Ishikawa (cell line): ENCODE data around the gene KAT7.

Experiments
- CEBPB ChIP-seq: IDR thresholded peaks from 2 replicates; pipeline ENCODE4 v1.6.1; 2012
- CREB1 ChIP-seq: IDR thresholded peaks from 2 replicates; pipeline ENCODE4 v1.6.1; 2012; ENCODE audit warnings: low read depth
- EGR1 ChIP-seq: IDR thresholded peaks from 2 replicates; pipeline ENCODE4 v1.6.1; 2012
- EP300 ChIP-seq: IDR thresholded peaks from 2 replicates; pipeline ENCODE4 v1.6.1; 2012; ENCODE audit warnings: borderline replicate concordance
- FOXM1 ChIP-seq: IDR thresholded peaks from 2 replicates; pipeline ENCODE4 v1.6.1; 2012; ENCODE audit warnings: low read depth, borderline replicate concordance
- NFIC ChIP-seq: IDR thresholded peaks from 2 replicates; pipeline ENCODE4 v1.6.1; 2012
- RAD21 ChIP-seq: IDR thresholded peaks from 2 replicates; pipeline ENCODE4 v1.6.1; 2012; ENCODE audit warnings: low read depth
- TAF1 ChIP-seq: IDR thresholded peaks from 2 replicates; pipeline ENCODE4 v1.6.1; 2012; ENCODE audit warnings: low read depth, mild to moderate bottlenecking
- TCF12 ChIP-seq: IDR thresholded peaks from 2 replicates; pipeline ENCODE4 v1.6.1; 2012; ENCODE audit warnings: low read depth
- TEAD4 ChIP-seq: IDR thresholded peaks from 2 replicates; pipeline ENCODE4 v1.6.1; 2012
- YY1 ChIP-seq: IDR thresholded peaks from 2 replicates; pipeline ENCODE4 v1.6.1; 2012; ENCODE audit warnings: low read depth
- ZBTB7A ChIP-seq: IDR thresholded peaks from 2 replicates; pipeline ENCODE4 v1.6.1; 2012; ENCODE audit warnings: low read depth
- TF ChIP-seq, protein P1 (sequence below): IDR thresholded peaks from 2 replicates; pipeline ENCODE4 v1.6.1; 2012
- TF ChIP-seq, protein P2 (sequence below): IDR thresholded peaks from 2 replicates; pipeline ENCODE4 v1.6.1; 2012; ENCODE audit warnings: low read depth, mild to moderate bottlenecking
- TF ChIP-seq, protein P3 (sequence below): IDR thresholded peaks from 2 replicates; pipeline ENCODE4 v1.6.1; 2012

KAT7 gene

DNA sequence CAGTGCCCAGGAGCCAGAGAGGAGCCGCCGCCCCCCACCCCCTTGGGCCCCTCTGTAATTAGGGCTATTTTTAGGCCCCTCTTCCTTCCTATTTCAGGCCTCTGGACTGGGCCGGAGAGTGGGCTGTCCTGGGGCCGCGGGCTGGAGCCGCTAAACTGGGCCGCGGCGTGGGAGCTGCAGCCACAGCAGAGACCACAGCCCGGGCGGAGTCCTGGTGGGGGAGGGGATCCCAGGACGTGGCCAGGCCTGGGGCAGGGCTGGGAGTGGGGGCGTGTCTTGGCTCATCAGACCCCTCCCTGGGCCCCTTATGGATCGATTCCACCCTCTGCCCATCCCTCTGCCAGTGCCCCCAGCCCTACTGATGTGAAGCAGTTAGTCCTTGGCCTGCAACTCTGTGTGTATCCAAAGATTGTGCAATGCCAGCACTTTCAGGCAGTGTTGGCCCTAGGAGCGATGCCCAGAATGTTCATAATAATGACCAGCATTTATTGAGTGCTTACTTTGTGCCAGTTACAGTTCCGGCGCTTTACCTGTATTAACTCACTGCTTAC lies 74.4 kb downstream of the KAT7 start:
- TF ChIP-seq YY1 = no peak
- TF ChIP-seq EP300 = no peak
- no peak for TF ChIP-seq NFIC
- TF ChIP-seq, protein P1, sequence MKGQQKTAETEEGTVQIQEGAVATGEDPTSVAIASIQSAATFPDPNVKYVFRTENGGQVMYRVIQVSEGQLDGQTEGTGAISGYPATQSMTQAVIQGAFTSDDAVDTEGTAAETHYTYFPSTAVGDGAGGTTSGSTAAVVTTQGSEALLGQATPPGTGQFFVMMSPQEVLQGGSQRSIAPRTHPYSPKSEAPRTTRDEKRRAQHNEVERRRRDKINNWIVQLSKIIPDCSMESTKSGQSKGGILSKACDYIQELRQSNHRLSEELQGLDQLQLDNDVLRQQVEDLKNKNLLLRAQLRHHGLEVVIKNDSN = no peak
- TF ChIP-seq TEAD4 = no peak
- TF ChIP-seq FOXM1 = no peak
- no peak for TF ChIP-seq ZBTB7A
- TF ChIP-seq CEBPB = no peak
- TF ChIP-seq, protein P2, sequence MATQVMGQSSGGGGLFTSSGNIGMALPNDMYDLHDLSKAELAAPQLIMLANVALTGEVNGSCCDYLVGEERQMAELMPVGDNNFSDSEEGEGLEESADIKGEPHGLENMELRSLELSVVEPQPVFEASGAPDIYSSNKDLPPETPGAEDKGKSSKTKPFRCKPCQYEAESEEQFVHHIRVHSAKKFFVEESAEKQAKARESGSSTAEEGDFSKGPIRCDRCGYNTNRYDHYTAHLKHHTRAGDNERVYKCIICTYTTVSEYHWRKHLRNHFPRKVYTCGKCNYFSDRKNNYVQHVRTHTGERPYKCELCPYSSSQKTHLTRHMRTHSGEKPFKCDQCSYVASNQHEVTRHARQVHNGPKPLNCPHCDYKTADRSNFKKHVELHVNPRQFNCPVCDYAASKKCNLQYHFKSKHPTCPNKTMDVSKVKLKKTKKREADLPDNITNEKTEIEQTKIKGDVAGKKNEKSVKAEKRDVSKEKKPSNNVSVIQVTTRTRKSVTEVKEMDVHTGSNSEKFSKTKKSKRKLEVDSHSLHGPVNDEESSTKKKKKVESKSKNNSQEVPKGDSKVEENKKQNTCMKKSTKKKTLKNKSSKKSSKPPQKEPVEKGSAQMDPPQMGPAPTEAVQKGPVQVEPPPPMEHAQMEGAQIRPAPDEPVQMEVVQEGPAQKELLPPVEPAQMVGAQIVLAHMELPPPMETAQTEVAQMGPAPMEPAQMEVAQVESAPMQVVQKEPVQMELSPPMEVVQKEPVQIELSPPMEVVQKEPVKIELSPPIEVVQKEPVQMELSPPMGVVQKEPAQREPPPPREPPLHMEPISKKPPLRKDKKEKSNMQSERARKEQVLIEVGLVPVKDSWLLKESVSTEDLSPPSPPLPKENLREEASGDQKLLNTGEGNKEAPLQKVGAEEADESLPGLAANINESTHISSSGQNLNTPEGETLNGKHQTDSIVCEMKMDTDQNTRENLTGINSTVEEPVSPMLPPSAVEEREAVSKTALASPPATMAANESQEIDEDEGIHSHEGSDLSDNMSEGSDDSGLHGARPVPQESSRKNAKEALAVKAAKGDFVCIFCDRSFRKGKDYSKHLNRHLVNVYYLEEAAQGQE = no peak

DNA sequence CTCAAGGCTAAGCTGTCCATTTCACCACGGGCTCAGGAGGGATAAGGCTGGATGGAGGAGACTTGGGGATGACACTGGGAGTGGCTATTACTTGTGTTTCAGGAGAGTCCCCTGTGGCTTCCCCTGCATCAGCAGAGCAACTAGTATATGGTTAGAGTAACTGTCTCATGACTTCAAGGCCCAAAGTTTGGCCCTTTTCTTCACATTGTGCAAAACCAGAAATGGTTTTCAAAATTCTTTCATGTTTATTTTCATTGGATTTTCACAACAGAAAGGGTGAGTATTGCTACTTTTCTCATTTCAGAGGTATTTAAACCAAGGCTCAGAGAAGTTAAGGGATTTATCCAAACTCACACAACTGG lies 77.5 kb downstream of the KAT7 start:
- TF ChIP-seq, protein P2 = no peak
- TF ChIP-seq TCF12 (no peak), CEBPB (no peak), TAF1 (no peak), EGR1 (no peak), ZBTB7A (no peak), NFIC (no peak), FOXM1 (no peak)
- TF ChIP-seq, protein P3, sequence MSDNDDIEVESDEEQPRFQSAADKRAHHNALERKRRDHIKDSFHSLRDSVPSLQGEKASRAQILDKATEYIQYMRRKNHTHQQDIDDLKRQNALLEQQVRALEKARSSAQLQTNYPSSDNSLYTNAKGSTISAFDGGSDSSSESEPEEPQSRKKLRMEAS = no peak
- TF ChIP-seq, protein P1 = no peak

DNA sequence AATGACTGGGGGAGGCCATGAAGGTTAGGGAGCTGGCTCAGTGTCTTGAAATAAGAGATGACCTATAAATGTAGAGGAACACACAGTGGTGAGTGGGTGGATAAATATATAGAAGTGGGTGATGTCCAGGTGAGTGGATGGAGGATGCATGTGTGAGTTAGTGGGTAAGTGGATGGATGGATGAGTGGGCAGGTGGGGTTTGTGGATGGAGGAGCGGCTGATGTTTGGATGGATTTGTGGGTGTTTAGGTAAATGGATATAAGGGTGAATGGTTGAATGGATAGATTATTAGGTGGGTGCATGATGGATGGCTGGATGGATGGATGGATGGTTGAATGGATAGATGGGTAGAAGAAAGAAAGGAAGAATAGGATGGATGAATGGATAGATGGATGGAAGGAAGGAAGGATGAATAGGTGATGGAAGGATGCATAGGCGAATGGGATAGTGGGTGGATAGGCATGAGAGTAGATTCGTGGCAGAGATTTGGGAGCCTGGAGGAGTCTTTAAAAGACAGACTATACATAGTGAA lies 78.5 kb downstream of the KAT7 start:
- TF ChIP-seq RAD21 (no peak), YY1 (no peak), TEAD4 (no peak), CEBPB (no peak), CREB1 (no peak), ZBTB7A (no peak), EGR1 (no peak), TCF12 (no peak), FOXM1 (no peak), TAF1 (no peak), EP300 (no peak), NFIC (no peak)
- TF ChIP-seq, protein P2 = no peak
- TF ChIP-seq, protein P3 = no peak
- TF ChIP-seq, protein P1 = no peak

DNA sequence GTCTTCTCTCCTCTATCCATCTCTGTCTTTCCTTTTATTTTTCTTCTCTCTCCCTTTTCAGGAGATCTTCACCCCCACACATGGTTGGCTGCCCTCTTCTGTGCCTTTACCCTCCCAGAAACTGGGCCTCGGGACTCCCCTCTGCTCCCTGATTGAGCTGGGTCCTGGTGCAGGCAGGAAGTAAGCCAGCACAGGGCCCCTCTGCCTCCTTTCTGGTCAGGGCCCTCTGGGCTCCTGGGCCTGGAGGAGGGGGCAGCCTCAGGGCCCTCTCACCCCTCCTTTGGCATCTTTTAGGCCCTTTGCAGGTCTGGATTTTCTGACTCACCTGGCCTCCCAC lies 80.5 kb downstream of the KAT7 start:
- TF ChIP-seq CREB1 (no peak), RAD21 (no peak), FOXM1 (no peak), EP300 (no peak), CEBPB (no peak), YY1 (no peak), TEAD4 (no peak), NFIC (no peak), ZBTB7A (no peak), TCF12 (no peak), EGR1 (no peak), TAF1 (no peak)
- TF ChIP-seq, protein P1 = no peak
- TF ChIP-seq, protein P3 = no peak
- TF ChIP-seq, protein P2 = no peak
